K562 (cell line): ENCODE data around the gene TMEM63C. TPM values are rescaled to one million over a fixed set of nuclear protein-coding genes. Genes with fewer than 3 reads are reported as not detected.

Experiments
- ATAC-seq: fragments of 200-7000 bp; cut with Tn5 transposase; 3 replicates; pipeline ENCODE4 v1.9.1; 2020; ENCODE audit warnings: moderate library complexity
- BruUV-seq: library from RNA; stranded (reverse); fragments of 400-500 nt; replicated peaks from 2 replicates; lab custom pipeline; 2021; lab: Mats Ljungman, UMichigan
- CTCF ChIA-PET: fragments of 300-600 bp; formaldehyde crosslinking; extraction: SDS; loops from one replicate; lab custom pipeline; 2021; ENCODE audit warnings: low intra/inter-chr PET ratio; lab: Yijun Ruan, JAX
- POLR2A ChIA-PET: fragments of 300-600, 350-650 bp; sonication (Branson Sonifier 250); formaldehyde crosslinking; extraction: SDS; loops from one replicate; lab custom pipeline; 2021; ENCODE audit warnings: antibody characterized with exemption, inconsistent platforms; lab: Yijun Ruan, JAX
- DNase-seq, 4 experiments: peaks; one replicate each; pipeline versions ENCODE4 v3.0.0 to v3.0.0-alpha.2; 2011 to 2018; ENCODE audit warnings: low spot score in 3 of 4, mixed read lengths in 3 of 4; ENCODE audit errors: extremely low read depth in 1 of 4
- FAIRE-seq: peaks from 2 replicates; lab custom pipeline; 2011; peaks lifted over from hg19 to GRCh38; lab: Jason Lieb, UNC
- H2AFZ ChIP-seq: 2 replicates; pipeline ENCODE4 v1.6.0; 2011; ENCODE audit warnings: low read depth, low read length, control low read depth, inconsistent platforms
- H3K27ac ChIP-seq: fragments of 200-600 bp; 3 replicates; pipeline ENCODE4 v1.8.0; 2011; ENCODE audit warnings: low read depth, mild to moderate bottlenecking, control low read depth, inconsistent platforms, low read length, moderate library complexity, mixed read lengths; ENCODE audit errors: extremely low read depth
- H3K27me3 ChIP-seq, 2 experiments: fragments of 300-600 bp in 1 of 2; 2 replicates in 1 of 2; 3 replicates in 1 of 2; pipeline versions ENCODE4 v1.6.0 to v1.8.0; 2011; ENCODE audit warnings: inconsistent platforms in 2 of 2, low read length in 2 of 2, mild to moderate bottlenecking in 1 of 2, mixed read lengths in 1 of 2, moderate library complexity in 1 of 2; ENCODE audit not compliant: control insufficient read depth in 2 of 2, insufficient read depth in 2 of 2
- H3K36me3 ChIP-seq: fragments of 300-600 bp; 3 replicates; pipeline ENCODE4 v1.8.0; 2011; ENCODE audit warnings: mild to moderate bottlenecking, low read length, inconsistent platforms; ENCODE audit not compliant: control insufficient read depth, insufficient read depth
- H3K4me1 ChIP-seq, 2 experiments: fragments of 200-600 bp in 1 of 2; replicated peaks in 1 of 2; 2 replicates in 1 of 2; 3 replicates in 1 of 2; pipeline versions ENCODE4 v1.5.1 to v1.8.0; 2011; ENCODE audit warnings: inconsistent platforms in 2 of 2, low read length in 2 of 2, mild to moderate bottlenecking in 1 of 2, mixed read lengths in 1 of 2, moderate library complexity in 1 of 2; ENCODE audit not compliant: control insufficient read depth in 2 of 2, insufficient read depth in 2 of 2
- H3K4me2 ChIP-seq: 2 replicates; pipeline ENCODE4 v1.6.1; 2011; ENCODE audit warnings: low read length, control low read depth, inconsistent platforms, mixed read lengths; ENCODE audit not compliant: insufficient read depth
- H3K4me3 ChIP-seq: fragments of 200-600 bp; sonication (generic), shearing (Covaris generic); 2 replicates; pipeline ENCODE4 v1.5.1; 2016; ENCODE audit warnings: control low read depth, inconsistent platforms
- H3K79me2 ChIP-seq: fragments of 200-600 bp; 3 replicates; pipeline ENCODE4 v1.8.0; 2011; ENCODE audit warnings: low read length, inconsistent platforms; ENCODE audit not compliant: control insufficient read depth, insufficient read depth
- H3K9ac ChIP-seq, 2 experiments: 2 replicates each; pipeline versions ENCODE4 v1.6.0 to v1.6.1; 2011; ENCODE audit warnings: low read depth in 2 of 2, low read length in 2 of 2, control low read depth in 1 of 2, inconsistent platforms in 1 of 2, mild to moderate bottlenecking in 1 of 2, mixed read lengths in 1 of 2; ENCODE audit not compliant: insufficient read depth in 1 of 2
- H3K9me1 ChIP-seq: one replicate; pipeline ENCODE4 v1.6.0; 2011; ENCODE audit warnings: inconsistent platforms, mild to moderate bottlenecking, low read length, moderate library complexity; ENCODE audit not compliant: control insufficient read depth, insufficient read depth
- H3K9me3 ChIP-seq: replicated peaks from 2 replicates; pipeline ENCODE4 v1.5.1; 2011; ENCODE audit warnings: low read depth, low read length, inconsistent platforms; ENCODE audit not compliant: control insufficient read depth, insufficient read depth
- H4K20me1 ChIP-seq: replicated peaks from 2 replicates; pipeline ENCODE4 v1.6.1; 2011; ENCODE audit warnings: low read length, inconsistent platforms, mixed read lengths; ENCODE audit not compliant: control insufficient read depth, insufficient read depth
- ASH1L ChIP-seq: fragments of 450-650 bp; IDR thresholded peaks from 2 replicates; pipeline ENCODE4 v1.6.1; 2018; ENCODE audit warnings: borderline replicate concordance, mild to moderate bottlenecking, low read depth; ENCODE audit not compliant: partially characterized antibody
- ATF1 ChIP-seq, 2 experiments: fragments of 450-650 bp in 1 of 2; IDR thresholded peaks; 2 replicates each; pipeline ENCODE4 v1.6.1; 2016; ENCODE audit warnings: missing compliant biosample characterization in 1 of 2, missing genetic modification characterization in 1 of 2
- CAMTA2 ChIP-seq: fragments of 250-450 bp; sonication (Bioruptor Pico); conservative IDR thresholded peaks from 2 replicates; pipeline ENCODE4 v1.5.1; 2022
- ESRRA ChIP-seq: fragments of 450-650 bp; IDR thresholded peaks from 2 replicates; pipeline ENCODE4 v1.6.1; 2014; ENCODE audit warnings: low read depth, mild to moderate bottlenecking, moderate library complexity, borderline replicate concordance
- HDAC1 ChIP-seq, 2 experiments: fragments of 450-650 bp; IDR thresholded peaks; 2 replicates each; pipeline ENCODE4 v1.6.1; 2016 to 2017; ENCODE audit warnings: inconsistent platforms in 1 of 2, mild to moderate bottlenecking in 1 of 2, moderate library complexity in 1 of 2
- HMG20A ChIP-seq: fragments of 450-650 bp; formaldehyde crosslinking; conservative IDR thresholded peaks from 2 replicates; pipeline ENCODE4 v1.4.0; 2020; ENCODE audit warnings: mild to moderate bottlenecking, mixed read lengths
- IFI16 ChIP-seq: fragments of 250-450 bp; sonication (Bioruptor Pico); IDR thresholded peaks from 2 replicates; pipeline ENCODE4 v2.1.2; 2022; ENCODE audit warnings: mild to moderate bottlenecking, inconsistent platforms
- MTA2 ChIP-seq: fragments of 450-650 bp; IDR thresholded peaks from 2 replicates; pipeline ENCODE4 v1.6.1; 2016; ENCODE audit warnings: low read depth
- NCOA2 ChIP-seq, 2 experiments: fragments of 450-650 bp; IDR thresholded peaks; 2 replicates each; pipeline ENCODE4 v1.6.1; 2018; ENCODE audit warnings: mild to moderate bottlenecking in 2 of 2, moderate library complexity in 1 of 2; ENCODE audit not compliant: partially characterized antibody in 2 of 2
- PTTG1 ChIP-seq: fragments of 450-650 bp; IDR thresholded peaks from 2 replicates; pipeline ENCODE4 v1.6.1; 2016; ENCODE audit warnings: low read depth, mild to moderate bottlenecking, missing genetic modification characterization, missing compliant biosample characterization
- TRIM25 ChIP-seq: fragments of 450-650 bp; IDR thresholded peaks from 2 replicates; pipeline ENCODE4 v1.7.0; 2016; ENCODE audit warnings: borderline replicate concordance
- WHSC1 ChIP-seq: IDR thresholded peaks from one replicate; pipeline ENCODE4 v1.6.1; 2012; ENCODE audit warnings: low read length, control low read depth, inconsistent platforms
- ZBTB33 ChIP-seq: sonication (generic); formaldehyde crosslinking; IDR thresholded peaks from 2 replicates; pipeline ENCODE4 v1.8.1; 2023; ENCODE audit warnings: mild to moderate bottlenecking, missing genetic modification reagents
- ZNF165 ChIP-seq: fragments of 250-450 bp; sonication (Bioruptor Pico); IDR thresholded peaks from 2 replicates; pipeline ENCODE4 v1.4.0; 2020; ENCODE audit warnings: borderline replicate concordance
- WGBS: fragments of 100-300 bp; shearing (Covaris generic); methylation state at CpG from one replicate; pipeline ENCODE4 v1.1.6; 2016; ENCODE audit warnings: low coverage, mixed read lengths; ENCODE audit not compliant: insufficient coverage; ENCODE audit errors: missing lambda C conversion rate; 5-methylcytosine and 5-hydroxymethylcytosine counted together
- in situ Hi-C: fragments of 300-500 bp; cut with MboI; formaldehyde crosslinking; loops from 4 replicates; pipeline ENCODE4 v1.15.0; 2018; ENCODE audit warnings: inconsistent platforms, mixed read lengths
- intact Hi-C: fragments of 100-400 bp; cut with micrococcal nuclease; formaldehyde crosslinking; loops from 2 replicates; pipeline ENCODE4 v1.14.2; 2022
- polyA plus RNA-seq, 8 experiments: library from polyadenylated mRNA; depleted of rRNA in 4 of 8; stranded (reverse) in 5 of 8; unstranded in 3 of 8; fragments of >200 nt; fragmentation: Nextera tagmentation in 2 of 8; fragmentation: Illumina TruSeq in 1 of 8; extraction: Ambion mirVana in 2 of 8; extraction: Trizol in 1 of 8; gene quantifications; 2 replicates each; pipeline versions ENCODE4 v1.2.1 to v1.2.3, GENCODE V29; 2011 to 2014; ENCODE audit warnings: inconsistent platforms in 1 of 8, missing spikeins in 1 of 8
- total RNA-seq, 7 experiments: library from RNA; depleted of rRNA in 6 of 7; stranded (reverse); fragments of >200 nt in 6 of 7; fragmentation: Illumina TruSeq in 2 of 7; extraction: Trizol in 2 of 7; gene quantifications; 2 replicates each; pipeline versions ENCODE4 v1.2.1 to v1.2.3, GENCODE V29; 2011 to 2021; ENCODE audit warnings: low replicate concordance in 1 of 7
- TF ChIP-seq, protein P1 (sequence below): conservative IDR thresholded peaks from 2 replicates; pipeline ENCODE4 v1.6.1; 2011; ENCODE audit warnings: low read depth, mild to moderate bottlenecking, low read length; ENCODE audit not compliant: control insufficient read depth

TMEM63C gene
- total and polyA plus RNA-seq, 9 of the 15 experiments (the other 6 are each of a cell fraction or from before 2014, with no cell fraction given) = 0.07 TPM; not detected in 8

DNA sequence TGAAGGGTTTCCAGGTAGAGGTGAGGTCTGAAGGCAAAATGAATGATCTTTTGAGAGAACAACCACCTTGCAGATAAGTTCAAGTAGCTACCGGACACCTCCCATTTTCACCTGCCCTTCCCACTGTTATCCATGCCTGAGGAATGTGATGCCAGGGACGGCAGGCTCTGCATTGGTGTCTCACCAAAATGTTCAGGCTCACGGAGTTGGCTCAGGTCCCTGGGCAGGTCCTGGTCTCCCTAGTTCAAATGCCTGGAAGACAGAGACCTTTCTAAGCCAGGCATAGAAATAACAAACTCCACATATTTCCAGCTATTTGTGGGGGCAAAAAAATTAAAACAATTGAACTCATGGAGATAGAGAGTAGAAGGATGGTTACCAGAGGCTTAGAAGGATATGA, 36.0 kb downstream of the TMEM63C start:
- Histone ChIP-seq H3K4me3 (no peak overlapping the region), H3K4me2 (no peak overlapping the region), H3K4me1 (peaks cover 0 to 4% of the 10 kb centered on the region in 2 experiments; a peak in 1 of 5 replicates), H4K20me1 (no peaks in the 10 kb centered on the region), H2AFZ (no peak overlapping the region), H3K9me1 (peaks cover 4% of the 10 kb centered on the region), H3K9me3 (no peaks in the 10 kb centered on the region), H3K9ac (no peak overlapping the region), H3K36me3 (no peaks in the 10 kb centered on the region), H3K79me2 (no peaks in the 10 kb centered on the region), H3K27me3 (peaks cover 0 to 32% of the 10 kb centered on the region in 2 experiments; a peak in 3 of 5 replicates), H3K27ac (no peak overlapping the region)
- FAIRE-seq = no peak
- ATAC-seq = no peak
- ChIA-PET POLR2A (no interaction called here), CTCF (no interaction called here)
- no TSS peak for BruUV-seq
- in situ Hi-C loops (no loop called here), intact Hi-C loops (no loop called here)
- WGBS = 0% methylated on average over 3 of the region's 3 CpGs
- DNase-seq = no peak
- no peak for TF ChIP-seq ASH1L
- no peak for TF ChIP-seq ESRRA
- TF ChIP-seq, protein P1, sequence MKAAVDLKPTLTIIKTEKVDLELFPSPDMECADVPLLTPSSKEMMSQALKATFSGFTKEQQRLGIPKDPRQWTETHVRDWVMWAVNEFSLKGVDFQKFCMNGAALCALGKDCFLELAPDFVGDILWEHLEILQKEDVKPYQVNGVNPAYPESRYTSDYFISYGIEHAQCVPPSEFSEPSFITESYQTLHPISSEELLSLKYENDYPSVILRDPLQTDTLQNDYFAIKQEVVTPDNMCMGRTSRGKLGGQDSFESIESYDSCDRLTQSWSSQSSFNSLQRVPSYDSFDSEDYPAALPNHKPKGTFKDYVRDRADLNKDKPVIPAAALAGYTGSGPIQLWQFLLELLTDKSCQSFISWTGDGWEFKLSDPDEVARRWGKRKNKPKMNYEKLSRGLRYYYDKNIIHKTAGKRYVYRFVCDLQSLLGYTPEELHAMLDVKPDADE = no peak
- no peak for TF ChIP-seq CAMTA2
- no peak for TF ChIP-seq ATF1 (CRISPR knock-in tag; IDR thresholded peaks at IDR 0.05)
- TF ChIP-seq ATF1 (tag; IDR thresholded peaks at IDR 0.05) = no peak
- TF ChIP-seq NCOA2 (IDR thresholded peaks at IDR 0.05; ENCODE audit: partially characterized antibody in 2 of 2) = no peak
- TF ChIP-seq PTTG1 (tag) = no peak
- no peak for TF ChIP-seq ZBTB33 (CRISPR knock-in tag)
- no peak for TF ChIP-seq ZNF165 (CRISPR knock-in tag)
- TF ChIP-seq HMG20A (CRISPR knock-in tag) = no peak
- TF ChIP-seq TRIM25 = no peak
- TF ChIP-seq WHSC1 = no peak
- no peak for TF ChIP-seq HDAC1 (IDR thresholded peaks at IDR 0.05)
- TF ChIP-seq IFI16 = no peak
- TF ChIP-seq MTA2 = no peak
